WTC11 (cell line): Measurements from ENCODE around the gene MED12L. TPM values are rescaled to one million over a fixed set of nuclear protein-coding genes. Genes with fewer than 3 reads are reported as not detected.

ENCODE experiments used
- ATAC-seq: fragments of 200-7000 bp; cut with Tn5 transposase; 2 replicates; pipeline ENCODE4 v1.10.0; 2021; ENCODE audit warnings: mild to moderate bottlenecking, moderate library complexity
- CTCF ChIA-PET: fragments of 300-600 bp; sonication (Branson Sonifier 250); formaldehyde crosslinking; loops from one replicate; lab custom pipeline; 2021; ENCODE audit warnings: antibody characterized with exemption; lab: Charles Lee
- POLR2A ChIA-PET: fragments of 350-600 bp; sonication (Branson Sonifier 250); formaldehyde crosslinking; loops from one replicate; lab custom pipeline; 2021; ENCODE audit warnings: antibody characterized with exemption; lab: Charles Lee
- DNase-seq: peaks from one replicate; pipeline ENCODE4 v3.0.0; 2021; ENCODE audit warnings: low spot score
- H3K27ac Mint-ChIP-seq: 2 replicates; pipeline ENCODE4 v1.8.0; 2021; ENCODE audit warnings: mixed read lengths
- H3K27me3 Mint-ChIP-seq: 2 replicates; pipeline ENCODE4 v1.8.0; 2021; ENCODE audit warnings: low read depth, mild to moderate bottlenecking, moderate library complexity, mixed read lengths
- H3K36me3 Mint-ChIP-seq: 2 replicates; pipeline ENCODE4 v1.8.0; 2021; ENCODE audit warnings: mixed read lengths
- H3K4me1 Mint-ChIP-seq: 2 replicates; pipeline ENCODE4 v1.8.0; 2022; ENCODE audit warnings: mixed read lengths
- H3K4me3 Mint-ChIP-seq: 2 replicates; pipeline ENCODE4 v1.8.0; 2021; ENCODE audit warnings: mild to moderate bottlenecking, moderate library complexity, mixed read lengths
- H3K9me3 Mint-ChIP-seq: 2 replicates; pipeline ENCODE4 v1.8.0; 2021; ENCODE audit warnings: mixed read lengths
- FOXK1 ChIP-seq: sonication (generic); formaldehyde crosslinking; IDR thresholded peaks from 2 replicates; pipeline ENCODE4 v1.8.0; 2022; ENCODE audit warnings: mild to moderate bottlenecking, moderate library complexity, missing genetic modification reagents
- GRHL2 ChIP-seq: fragments of 250-450 bp; sonication (Bioruptor Pico); IDR thresholded peaks from 2 replicates; pipeline ENCODE4 v1.8.0; 2022; ENCODE audit warnings: mild to moderate bottlenecking, moderate library complexity; ENCODE audit not compliant: insufficient replicate concordance, severe bottlenecking
- MYBL2 ChIP-seq: sonication (generic); formaldehyde crosslinking; IDR thresholded peaks from 2 replicates; pipeline ENCODE4 v1.8.1; 2023; ENCODE audit warnings: mild to moderate bottlenecking, moderate library complexity, missing genetic modification reagents
- NFATC4 ChIP-seq: fragments of 250-450 bp; sonication (Bioruptor Pico); IDR thresholded peaks from 2 replicates; pipeline ENCODE4 v1.9.0; 2021; ENCODE audit warnings: mild to moderate bottlenecking
- RORB ChIP-seq: fragments of 250-450 bp; sonication (Bioruptor Pico); IDR thresholded peaks from 2 replicates; pipeline ENCODE4 v1.9.0; 2021; ENCODE audit warnings: mild to moderate bottlenecking
- TEAD1 ChIP-seq: sonication (generic); formaldehyde crosslinking; IDR thresholded peaks from 2 replicates; pipeline ENCODE4 v1.8.0; 2022; ENCODE audit warnings: mild to moderate bottlenecking, missing genetic modification reagents
- total RNA-seq: library from RNA; stranded (reverse); gene quantifications from 3 replicates; pipeline ENCODE4 v1.2.3, GENCODE V29; 2021
- TF ChIP-seq, protein P1 (sequence below): fragments of 250-450 bp; sonication (Bioruptor Pico); IDR thresholded peaks from 2 replicates; pipeline ENCODE4 v1.9.0; 2021; ENCODE audit warnings: moderate library complexity, mild to moderate bottlenecking, inconsistent platforms, borderline replicate concordance
- TF ChIP-seq, protein P2 (sequence below): sonication (generic); formaldehyde crosslinking; IDR thresholded peaks from 2 replicates; pipeline ENCODE4 v1.8.1; 2022; ENCODE audit warnings: low read depth, mild to moderate bottlenecking, moderate library complexity, missing genetic modification reagents, borderline replicate concordance
- TF ChIP-seq, protein P3 (sequence below): fragments of 200-600 bp; IDR thresholded peaks from 2 replicates; pipeline ENCODE4 v1.8.0; 2022; ENCODE audit warnings: antibody characterized with exemption
- TF ChIP-seq, protein P4 (sequence below): fragments of 250-450 bp; sonication (Bioruptor Pico); IDR thresholded peaks from 2 replicates; pipeline ENCODE4 v1.8.0; 2021; ENCODE audit warnings: mild to moderate bottlenecking
- TF ChIP-seq, protein P5 (sequence below): sonication (generic); formaldehyde crosslinking; IDR thresholded peaks from 2 replicates; pipeline ENCODE4 v1.8.0; 2023; ENCODE audit warnings: missing genetic modification reagents, mild to moderate bottlenecking, borderline replicate concordance
- TF ChIP-seq, protein P6 (sequence below): sonication (generic); formaldehyde crosslinking; IDR thresholded peaks from 2 replicates; pipeline ENCODE4 v1.8.0; 2022; ENCODE audit warnings: mild to moderate bottlenecking, missing genetic modification reagents
- TF ChIP-seq, protein P7 (sequence below): fragments of 250-450 bp; sonication (Bioruptor Pico); IDR thresholded peaks from 2 replicates; pipeline ENCODE4 v1.9.0; 2021; ENCODE audit warnings: mild to moderate bottlenecking, borderline replicate concordance
- TF ChIP-seq, protein P8 (sequence below): fragments of 250-450 bp; sonication (Bioruptor Pico); IDR thresholded peaks from 2 replicates; pipeline ENCODE4 v1.9.0; 2021; ENCODE audit warnings: mild to moderate bottlenecking

The MED12L gene
- total RNA-seq, 1 experiment from 2014 or later = 27.4 TPM

DNA sequence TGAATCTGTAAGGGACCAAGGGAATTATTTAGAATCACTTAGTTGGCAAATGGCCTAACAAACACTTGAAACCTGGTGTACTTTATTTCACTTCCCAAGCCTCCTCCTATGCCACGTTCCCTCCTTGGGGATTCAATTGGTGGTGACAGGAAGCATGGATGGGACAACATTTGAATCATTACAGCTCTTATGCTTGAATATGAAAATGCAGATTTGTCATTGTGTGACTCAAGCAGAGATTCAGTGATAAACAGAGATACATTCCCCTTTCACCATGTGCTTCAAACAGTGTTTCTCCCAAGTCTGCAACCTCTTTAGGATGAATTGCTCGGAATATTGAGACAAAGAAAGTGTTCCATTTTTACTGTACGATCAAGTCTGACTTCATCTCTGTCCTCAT lies 32.7 kb upstream of the MED12L start:
- TF ChIP-seq, protein P1, sequence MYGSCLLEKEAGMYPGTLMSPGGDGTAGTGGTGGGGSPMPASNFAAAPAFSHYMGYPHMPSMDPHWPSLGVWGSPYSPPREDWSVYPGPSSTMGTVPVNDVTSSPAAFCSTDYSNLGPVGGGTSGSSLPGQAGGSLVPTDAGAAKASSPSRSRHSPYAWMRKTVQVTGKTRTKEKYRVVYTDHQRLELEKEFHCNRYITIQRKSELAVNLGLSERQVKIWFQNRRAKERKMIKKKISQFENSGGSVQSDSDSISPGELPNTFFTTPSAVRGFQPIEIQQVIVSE = no peak
- TF ChIP-seq GRHL2 (CRISPR knock-in tag) = no peak
- TF ChIP-seq, protein P2, sequence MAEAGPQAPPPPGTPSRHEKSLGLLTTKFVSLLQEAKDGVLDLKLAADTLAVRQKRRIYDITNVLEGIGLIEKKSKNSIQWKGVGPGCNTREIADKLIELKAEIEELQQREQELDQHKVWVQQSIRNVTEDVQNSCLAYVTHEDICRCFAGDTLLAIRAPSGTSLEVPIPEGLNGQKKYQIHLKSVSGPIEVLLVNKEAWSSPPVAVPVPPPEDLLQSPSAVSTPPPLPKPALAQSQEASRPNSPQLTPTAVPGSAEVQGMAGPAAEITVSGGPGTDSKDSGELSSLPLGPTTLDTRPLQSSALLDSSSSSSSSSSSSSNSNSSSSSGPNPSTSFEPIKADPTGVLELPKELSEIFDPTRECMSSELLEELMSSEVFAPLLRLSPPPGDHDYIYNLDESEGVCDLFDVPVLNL (CRISPR knock-in tag) = no peak
- TF ChIP-seq, all 79 proteins: peak for 0
- Mint-ChIP-seq H3K36me3 (no peaks in the 10 kb centered on the region), H3K4me3 (no peak overlapping the region), H3K4me1 (peaks cover 2% of the 10 kb centered on the region; the same call in 1 of the 2 replicates), H3K27ac (no peak overlapping the region), H3K9me3 (no peaks in the 10 kb centered on the region), H3K27me3 (no peaks in the 10 kb centered on the region)
- CTCF ChIA-PET = no interaction called here
- POLR2A ChIA-PET = no interaction called here
- DNase-seq (no peak), ATAC-seq (no peak)

DNA sequence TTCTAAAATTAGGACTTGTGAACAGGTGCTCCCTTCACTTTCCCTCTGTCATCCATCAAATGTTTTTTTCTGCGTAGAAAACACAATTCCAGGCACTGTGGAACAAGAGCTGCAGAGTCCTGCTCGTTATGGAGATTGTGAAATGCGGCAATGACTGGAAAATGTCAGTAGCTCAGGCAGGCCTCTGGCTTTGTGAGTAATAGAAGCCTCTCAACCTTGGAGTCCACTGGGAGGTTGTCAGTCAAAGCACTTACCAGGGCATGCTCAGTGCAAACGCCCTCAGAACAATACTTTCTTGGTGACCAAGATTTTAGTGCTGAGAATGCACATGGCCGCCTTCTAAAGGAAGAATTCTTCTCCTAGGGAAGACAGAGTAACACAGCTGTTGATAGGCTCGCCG lies 26.7 kb upstream of the MED12L start:
- no peak for DNase-seq
- Mint-ChIP-seq H3K27ac (no peak overlapping the region), H3K4me1 (no peaks in the 10 kb centered on the region), H3K9me3 (no peaks in the 10 kb centered on the region), H3K4me3 (no peak overlapping the region), H3K27me3 (no peaks in the 10 kb centered on the region), H3K36me3 (no peaks in the 10 kb centered on the region)
- ChIA-PET POLR2A (no interaction called here), CTCF (interaction anchor here (0.9 to 1.5 kb wide), 2 partner anchors 8 to 87 kb away, joined by 3 to 6 read pairs; no protein-coding TSS in a partner anchor)
- ATAC-seq = no peak
- TF ChIP-seq, protein P3, sequence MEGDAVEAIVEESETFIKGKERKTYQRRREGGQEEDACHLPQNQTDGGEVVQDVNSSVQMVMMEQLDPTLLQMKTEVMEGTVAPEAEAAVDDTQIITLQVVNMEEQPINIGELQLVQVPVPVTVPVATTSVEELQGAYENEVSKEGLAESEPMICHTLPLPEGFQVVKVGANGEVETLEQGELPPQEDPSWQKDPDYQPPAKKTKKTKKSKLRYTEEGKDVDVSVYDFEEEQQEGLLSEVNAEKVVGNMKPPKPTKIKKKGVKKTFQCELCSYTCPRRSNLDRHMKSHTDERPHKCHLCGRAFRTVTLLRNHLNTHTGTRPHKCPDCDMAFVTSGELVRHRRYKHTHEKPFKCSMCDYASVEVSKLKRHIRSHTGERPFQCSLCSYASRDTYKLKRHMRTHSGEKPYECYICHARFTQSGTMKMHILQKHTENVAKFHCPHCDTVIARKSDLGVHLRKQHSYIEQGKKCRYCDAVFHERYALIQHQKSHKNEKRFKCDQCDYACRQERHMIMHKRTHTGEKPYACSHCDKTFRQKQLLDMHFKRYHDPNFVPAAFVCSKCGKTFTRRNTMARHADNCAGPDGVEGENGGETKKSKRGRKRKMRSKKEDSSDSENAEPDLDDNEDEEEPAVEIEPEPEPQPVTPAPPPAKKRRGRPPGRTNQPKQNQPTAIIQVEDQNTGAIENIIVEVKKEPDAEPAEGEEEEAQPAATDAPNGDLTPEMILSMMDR = no peak
- TF ChIP-seq, protein P4, sequence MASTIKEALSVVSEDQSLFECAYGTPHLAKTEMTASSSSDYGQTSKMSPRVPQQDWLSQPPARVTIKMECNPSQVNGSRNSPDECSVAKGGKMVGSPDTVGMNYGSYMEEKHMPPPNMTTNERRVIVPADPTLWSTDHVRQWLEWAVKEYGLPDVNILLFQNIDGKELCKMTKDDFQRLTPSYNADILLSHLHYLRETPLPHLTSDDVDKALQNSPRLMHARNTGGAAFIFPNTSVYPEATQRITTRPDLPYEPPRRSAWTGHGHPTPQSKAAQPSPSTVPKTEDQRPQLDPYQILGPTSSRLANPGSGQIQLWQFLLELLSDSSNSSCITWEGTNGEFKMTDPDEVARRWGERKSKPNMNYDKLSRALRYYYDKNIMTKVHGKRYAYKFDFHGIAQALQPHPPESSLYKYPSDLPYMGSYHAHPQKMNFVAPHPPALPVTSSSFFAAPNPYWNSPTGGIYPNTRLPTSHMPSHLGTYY (CRISPR knock-in tag) = no peak
- TF ChIP-seq, protein P5, sequence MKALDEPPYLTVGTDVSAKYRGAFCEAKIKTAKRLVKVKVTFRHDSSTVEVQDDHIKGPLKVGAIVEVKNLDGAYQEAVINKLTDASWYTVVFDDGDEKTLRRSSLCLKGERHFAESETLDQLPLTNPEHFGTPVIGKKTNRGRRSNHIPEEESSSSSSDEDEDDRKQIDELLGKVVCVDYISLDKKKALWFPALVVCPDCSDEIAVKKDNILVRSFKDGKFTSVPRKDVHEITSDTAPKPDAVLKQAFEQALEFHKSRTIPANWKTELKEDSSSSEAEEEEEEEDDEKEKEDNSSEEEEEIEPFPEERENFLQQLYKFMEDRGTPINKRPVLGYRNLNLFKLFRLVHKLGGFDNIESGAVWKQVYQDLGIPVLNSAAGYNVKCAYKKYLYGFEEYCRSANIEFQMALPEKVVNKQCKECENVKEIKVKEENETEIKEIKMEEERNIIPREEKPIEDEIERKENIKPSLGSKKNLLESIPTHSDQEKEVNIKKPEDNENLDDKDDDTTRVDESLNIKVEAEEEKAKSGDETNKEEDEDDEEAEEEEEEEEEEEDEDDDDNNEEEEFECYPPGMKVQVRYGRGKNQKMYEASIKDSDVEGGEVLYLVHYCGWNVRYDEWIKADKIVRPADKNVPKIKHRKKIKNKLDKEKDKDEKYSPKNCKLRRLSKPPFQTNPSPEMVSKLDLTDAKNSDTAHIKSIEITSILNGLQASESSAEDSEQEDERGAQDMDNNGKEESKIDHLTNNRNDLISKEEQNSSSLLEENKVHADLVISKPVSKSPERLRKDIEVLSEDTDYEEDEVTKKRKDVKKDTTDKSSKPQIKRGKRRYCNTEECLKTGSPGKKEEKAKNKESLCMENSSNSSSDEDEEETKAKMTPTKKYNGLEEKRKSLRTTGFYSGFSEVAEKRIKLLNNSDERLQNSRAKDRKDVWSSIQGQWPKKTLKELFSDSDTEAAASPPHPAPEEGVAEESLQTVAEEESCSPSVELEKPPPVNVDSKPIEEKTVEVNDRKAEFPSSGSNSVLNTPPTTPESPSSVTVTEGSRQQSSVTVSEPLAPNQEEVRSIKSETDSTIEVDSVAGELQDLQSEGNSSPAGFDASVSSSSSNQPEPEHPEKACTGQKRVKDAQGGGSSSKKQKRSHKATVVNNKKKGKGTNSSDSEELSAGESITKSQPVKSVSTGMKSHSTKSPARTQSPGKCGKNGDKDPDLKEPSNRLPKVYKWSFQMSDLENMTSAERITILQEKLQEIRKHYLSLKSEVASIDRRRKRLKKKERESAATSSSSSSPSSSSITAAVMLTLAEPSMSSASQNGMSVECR (CRISPR knock-in tag) = no peak
- no peak for TF ChIP-seq TEAD1
- TF ChIP-seq NFATC4 (CRISPR knock-in tag) = no peak
- no peak for TF ChIP-seq FOXK1 (CRISPR knock-in tag)
- TF ChIP-seq, protein P6, sequence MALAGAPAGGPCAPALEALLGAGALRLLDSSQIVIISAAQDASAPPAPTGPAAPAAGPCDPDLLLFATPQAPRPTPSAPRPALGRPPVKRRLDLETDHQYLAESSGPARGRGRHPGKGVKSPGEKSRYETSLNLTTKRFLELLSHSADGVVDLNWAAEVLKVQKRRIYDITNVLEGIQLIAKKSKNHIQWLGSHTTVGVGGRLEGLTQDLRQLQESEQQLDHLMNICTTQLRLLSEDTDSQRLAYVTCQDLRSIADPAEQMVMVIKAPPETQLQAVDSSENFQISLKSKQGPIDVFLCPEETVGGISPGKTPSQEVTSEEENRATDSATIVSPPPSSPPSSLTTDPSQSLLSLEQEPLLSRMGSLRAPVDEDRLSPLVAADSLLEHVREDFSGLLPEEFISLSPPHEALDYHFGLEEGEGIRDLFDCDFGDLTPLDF = no peak
- no peak for TF ChIP-seq RORB (CRISPR knock-in tag)

DNA sequence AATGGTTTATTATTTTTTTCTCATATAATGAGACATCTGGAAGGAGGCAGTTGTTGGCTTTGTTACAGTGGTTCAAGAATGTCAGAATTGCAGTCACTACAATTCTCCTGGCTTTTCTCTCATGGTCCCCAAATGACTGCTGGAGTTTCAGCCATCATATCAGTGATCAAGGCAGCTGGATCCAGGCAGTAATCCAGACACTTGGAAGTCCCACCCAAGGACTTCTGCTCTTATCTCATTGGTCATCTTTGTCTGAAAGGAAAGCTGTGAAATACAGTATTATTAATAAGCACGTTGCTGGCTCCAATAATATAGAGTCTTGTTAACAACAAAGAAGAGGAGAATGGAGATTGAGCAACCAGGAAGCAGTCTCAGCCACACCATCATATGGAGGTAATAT lies 22.9 kb upstream of the MED12L start:
- POLR2A ChIA-PET = no interaction called here
- H3K27me3 Mint-ChIP-seq = no peaks in the 10 kb centered on the region
- CTCF ChIA-PET = no interaction called here
- H3K9me3 Mint-ChIP-seq = no peaks in the 10 kb centered on the region
- no peak for DNase-seq
- H3K27ac Mint-ChIP-seq = no peak overlapping the region
- no peaks in the 10 kb centered on the region for H3K4me1 Mint-ChIP-seq
- H3K36me3 Mint-ChIP-seq = no peaks in the 10 kb centered on the region
- H3K4me3 Mint-ChIP-seq = no peak overlapping the region
- ATAC-seq = no peak
- TF ChIP-seq NFATC4 (CRISPR knock-in tag) = no peak
- TF ChIP-seq, protein P7, sequence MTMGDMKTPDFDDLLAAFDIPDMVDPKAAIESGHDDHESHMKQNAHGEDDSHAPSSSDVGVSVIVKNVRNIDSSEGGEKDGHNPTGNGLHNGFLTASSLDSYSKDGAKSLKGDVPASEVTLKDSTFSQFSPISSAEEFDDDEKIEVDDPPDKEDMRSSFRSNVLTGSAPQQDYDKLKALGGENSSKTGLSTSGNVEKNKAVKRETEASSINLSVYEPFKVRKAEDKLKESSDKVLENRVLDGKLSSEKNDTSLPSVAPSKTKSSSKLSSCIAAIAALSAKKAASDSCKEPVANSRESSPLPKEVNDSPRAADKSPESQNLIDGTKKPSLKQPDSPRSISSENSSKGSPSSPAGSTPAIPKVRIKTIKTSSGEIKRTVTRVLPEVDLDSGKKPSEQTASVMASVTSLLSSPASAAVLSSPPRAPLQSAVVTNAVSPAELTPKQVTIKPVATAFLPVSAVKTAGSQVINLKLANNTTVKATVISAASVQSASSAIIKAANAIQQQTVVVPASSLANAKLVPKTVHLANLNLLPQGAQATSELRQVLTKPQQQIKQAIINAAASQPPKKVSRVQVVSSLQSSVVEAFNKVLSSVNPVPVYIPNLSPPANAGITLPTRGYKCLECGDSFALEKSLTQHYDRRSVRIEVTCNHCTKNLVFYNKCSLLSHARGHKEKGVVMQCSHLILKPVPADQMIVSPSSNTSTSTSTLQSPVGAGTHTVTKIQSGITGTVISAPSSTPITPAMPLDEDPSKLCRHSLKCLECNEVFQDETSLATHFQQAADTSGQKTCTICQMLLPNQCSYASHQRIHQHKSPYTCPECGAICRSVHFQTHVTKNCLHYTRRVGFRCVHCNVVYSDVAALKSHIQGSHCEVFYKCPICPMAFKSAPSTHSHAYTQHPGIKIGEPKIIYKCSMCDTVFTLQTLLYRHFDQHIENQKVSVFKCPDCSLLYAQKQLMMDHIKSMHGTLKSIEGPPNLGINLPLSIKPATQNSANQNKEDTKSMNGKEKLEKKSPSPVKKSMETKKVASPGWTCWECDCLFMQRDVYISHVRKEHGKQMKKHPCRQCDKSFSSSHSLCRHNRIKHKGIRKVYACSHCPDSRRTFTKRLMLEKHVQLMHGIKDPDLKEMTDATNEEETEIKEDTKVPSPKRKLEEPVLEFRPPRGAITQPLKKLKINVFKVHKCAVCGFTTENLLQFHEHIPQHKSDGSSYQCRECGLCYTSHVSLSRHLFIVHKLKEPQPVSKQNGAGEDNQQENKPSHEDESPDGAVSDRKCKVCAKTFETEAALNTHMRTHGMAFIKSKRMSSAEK = no peak
- TF ChIP-seq, protein P8, sequence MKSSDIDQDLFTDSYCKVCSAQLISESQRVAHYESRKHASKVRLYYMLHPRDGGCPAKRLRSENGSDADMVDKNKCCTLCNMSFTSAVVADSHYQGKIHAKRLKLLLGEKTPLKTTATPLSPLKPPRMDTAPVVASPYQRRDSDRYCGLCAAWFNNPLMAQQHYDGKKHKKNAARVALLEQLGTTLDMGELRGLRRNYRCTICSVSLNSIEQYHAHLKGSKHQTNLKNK (CRISPR knock-in tag) = no peak
- no peak for TF ChIP-seq MYBL2
